ENCODE data around the gene IFIH1. TPM values are rescaled to one million over a fixed set of nuclear protein-coding genes. Genes with fewer than 3 reads are reported as not detected.

The IFIH1 gene
- total RNA-seq, 6 experiments from 2014 or later, result 0.83 to 2.1 (median 1.7) TPM

DNA sequence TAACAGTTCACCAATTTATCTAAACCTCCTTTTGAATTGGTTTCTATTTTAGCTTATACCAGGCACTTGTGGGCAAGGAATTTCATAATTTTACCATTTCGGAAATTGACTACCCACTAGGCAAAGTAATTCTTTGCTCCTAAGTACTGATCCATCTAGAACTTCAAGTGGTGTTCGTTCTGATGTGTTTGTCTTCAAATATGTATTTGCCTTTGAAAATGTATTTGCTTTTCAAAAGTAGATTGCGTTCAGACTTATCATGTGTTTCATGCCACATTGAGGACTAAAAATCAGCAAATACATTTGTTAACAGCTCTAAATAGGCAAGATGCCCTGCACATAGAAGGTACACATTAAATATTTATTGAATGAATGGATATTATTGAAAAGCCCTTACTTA lies 26.7 kb downstream of the IFIH1 start:
- H3K4me1 Mint-ChIP-seq (ENCODE audit: low read depth), result peaks cover 15% of the 10 kb centered on the region
- TF ChIP-seq, protein P1, sequence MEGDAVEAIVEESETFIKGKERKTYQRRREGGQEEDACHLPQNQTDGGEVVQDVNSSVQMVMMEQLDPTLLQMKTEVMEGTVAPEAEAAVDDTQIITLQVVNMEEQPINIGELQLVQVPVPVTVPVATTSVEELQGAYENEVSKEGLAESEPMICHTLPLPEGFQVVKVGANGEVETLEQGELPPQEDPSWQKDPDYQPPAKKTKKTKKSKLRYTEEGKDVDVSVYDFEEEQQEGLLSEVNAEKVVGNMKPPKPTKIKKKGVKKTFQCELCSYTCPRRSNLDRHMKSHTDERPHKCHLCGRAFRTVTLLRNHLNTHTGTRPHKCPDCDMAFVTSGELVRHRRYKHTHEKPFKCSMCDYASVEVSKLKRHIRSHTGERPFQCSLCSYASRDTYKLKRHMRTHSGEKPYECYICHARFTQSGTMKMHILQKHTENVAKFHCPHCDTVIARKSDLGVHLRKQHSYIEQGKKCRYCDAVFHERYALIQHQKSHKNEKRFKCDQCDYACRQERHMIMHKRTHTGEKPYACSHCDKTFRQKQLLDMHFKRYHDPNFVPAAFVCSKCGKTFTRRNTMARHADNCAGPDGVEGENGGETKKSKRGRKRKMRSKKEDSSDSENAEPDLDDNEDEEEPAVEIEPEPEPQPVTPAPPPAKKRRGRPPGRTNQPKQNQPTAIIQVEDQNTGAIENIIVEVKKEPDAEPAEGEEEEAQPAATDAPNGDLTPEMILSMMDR (IDR thresholded peaks at IDR 0.05), result no peak
- H3K27ac Mint-ChIP-seq, result no peak overlapping the region
- no peaks in the 10 kb centered on the region for H3K36me3 Mint-ChIP-seq (ENCODE audit: low read depth)
- H3K27me3 Mint-ChIP-seq (ENCODE audit: insufficient read depth), result no peaks in the 10 kb centered on the region
- DNase-seq, result no peak
- no peak overlapping the region for H3K4me3 Mint-ChIP-seq
- no peaks in the 10 kb centered on the region for H3K9me3 Mint-ChIP-seq

DNA sequence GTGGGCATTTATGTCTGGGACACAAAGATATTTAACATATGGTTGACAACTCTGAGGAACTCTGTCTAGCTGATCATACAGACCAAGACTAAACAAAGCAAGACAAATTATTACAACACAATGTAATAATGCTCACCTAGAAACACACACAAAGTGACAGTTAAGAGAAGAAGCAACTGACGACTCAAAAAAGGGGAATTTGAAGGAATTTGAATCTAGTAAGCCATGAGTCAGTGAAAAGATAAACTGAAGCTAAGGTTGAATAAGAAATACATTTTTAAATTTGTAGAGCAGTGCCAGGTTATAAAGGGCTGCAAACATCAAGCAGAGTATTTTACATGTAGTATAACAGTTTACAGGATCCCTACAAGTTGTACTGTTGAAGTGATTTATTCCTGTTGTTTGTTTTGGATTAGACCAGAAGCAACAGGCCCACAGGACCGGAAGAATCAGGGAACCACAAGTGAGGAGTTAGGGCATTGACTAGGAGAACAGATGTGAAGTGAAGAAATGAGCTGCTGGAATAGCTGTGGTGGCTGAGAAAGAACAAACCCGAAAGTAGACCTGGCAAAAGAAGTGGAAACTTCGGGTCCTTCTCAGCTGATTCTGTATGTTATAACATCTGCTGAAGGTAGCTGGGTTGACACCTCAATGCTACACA lies 35.6 kb downstream of the IFIH1 start:
- TF ChIP-seq, protein P1 (IDR thresholded peaks at IDR 0.05), result no peak
- H3K36me3 Mint-ChIP-seq (ENCODE audit: low read depth), result no peaks in the 10 kb centered on the region
- H3K4me1 Mint-ChIP-seq (ENCODE audit: low read depth), result peaks cover 15% of the 10 kb centered on the region
- H3K4me3 Mint-ChIP-seq, result no peak overlapping the region
- H3K9me3 Mint-ChIP-seq, result no peaks in the 10 kb centered on the region
- H3K27ac Mint-ChIP-seq, result peak overlapping the region; percentile 23; the same call in 1 of the 2 replicates
- H3K27me3 Mint-ChIP-seq (ENCODE audit: insufficient read depth), result 0 out of 2 replicates have a peak, but pooled peaks cover 1% of the 10 kb centered on the region
- DNase-seq, result no peak

DNA sequence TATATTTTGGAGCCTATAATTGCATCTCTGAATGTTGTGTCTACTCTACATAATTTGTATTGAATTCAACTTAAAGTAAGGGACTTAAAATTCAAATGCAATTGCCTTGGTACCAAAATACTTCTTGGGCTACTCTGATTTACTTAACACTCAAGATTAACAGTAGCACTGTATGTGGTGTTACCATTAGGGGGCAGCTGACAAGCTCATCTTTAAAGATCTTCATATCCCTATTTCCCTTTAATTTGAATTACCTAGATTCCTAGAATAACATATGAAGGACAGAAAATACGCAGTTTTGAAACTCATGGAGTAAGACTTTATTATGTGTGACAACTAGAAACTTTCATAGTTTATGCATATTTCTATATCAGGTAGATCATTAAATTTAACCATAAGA lies 37.8 kb downstream of the IFIH1 start:
- Mint-ChIP-seq H3K27ac (no peak overlapping the region), H3K36me3 (ENCODE audit: low read depth) (no peaks in the 10 kb centered on the region), H3K4me1 (ENCODE audit: low read depth) (peaks cover 15% of the 10 kb centered on the region), H3K27me3 (ENCODE audit: insufficient read depth) (no peaks in the 10 kb centered on the region), H3K4me3 (no peak overlapping the region), H3K9me3 (no peaks in the 10 kb centered on the region)
- no peak for DNase-seq
- TF ChIP-seq, protein P1 (IDR thresholded peaks at IDR 0.05), result no peak

DNA sequence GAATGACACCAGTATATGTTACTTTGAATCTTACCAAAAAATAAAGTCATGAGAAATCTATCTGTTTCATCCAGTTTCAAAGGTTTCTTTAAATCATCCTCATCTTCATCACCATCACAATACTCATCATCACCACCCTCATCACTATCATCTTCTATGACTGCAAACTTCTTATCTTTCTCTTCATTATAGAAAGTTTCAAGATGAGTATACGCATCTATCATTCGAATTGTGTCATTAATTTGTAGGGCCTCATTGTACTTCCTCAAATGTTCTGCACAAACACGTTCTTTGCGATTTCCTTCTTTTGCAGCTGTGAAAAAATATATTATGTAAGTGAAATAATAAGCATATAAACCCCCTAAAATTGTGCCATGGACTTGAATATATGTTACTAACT lies 41.1 kb downstream of the IFIH1 start:
- TF ChIP-seq, protein P1 (IDR thresholded peaks at IDR 0.05), result no peak
- no peak for DNase-seq
- Mint-ChIP-seq H3K36me3 (ENCODE audit: low read depth) (no peaks in the 10 kb centered on the region), H3K4me3 (no peak overlapping the region), H3K4me1 (ENCODE audit: low read depth) (peaks cover 4% of the 10 kb centered on the region), H3K27ac (no peak overlapping the region), H3K27me3 (ENCODE audit: insufficient read depth) (no peaks in the 10 kb centered on the region), H3K9me3 (no peaks in the 10 kb centered on the region)

DNA sequence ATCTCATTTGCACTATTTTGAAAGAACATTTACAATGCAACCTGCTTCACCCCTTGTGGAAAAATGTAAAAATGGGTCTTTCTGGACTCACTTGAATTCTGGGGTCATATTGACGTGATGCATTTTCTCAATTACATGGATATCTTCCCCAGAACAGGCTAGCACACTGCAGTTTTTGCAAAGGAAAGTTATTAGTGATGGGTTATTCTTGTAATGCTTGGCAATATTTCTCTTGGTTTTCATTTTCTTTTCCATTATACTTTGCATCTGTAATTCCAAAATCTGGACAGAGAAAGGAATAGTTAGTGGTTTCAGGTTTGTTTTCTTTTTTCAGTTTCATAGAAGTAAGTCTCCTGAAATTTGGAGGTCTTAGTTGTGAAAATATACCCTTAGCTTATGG lies 50.5 kb downstream of the IFIH1 start:
- H3K4me3 Mint-ChIP-seq, result no peak overlapping the region
- peaks cover 2% of the 10 kb centered on the region; the same call in 1 of the 2 replicates for H3K27me3 Mint-ChIP-seq (ENCODE audit: insufficient read depth)
- peaks cover 10% of the 10 kb centered on the region for H3K4me1 Mint-ChIP-seq (ENCODE audit: low read depth)
- DNase-seq, result no peak
- no peaks in the 10 kb centered on the region for H3K36me3 Mint-ChIP-seq (ENCODE audit: low read depth)
- TF ChIP-seq, protein P1 (IDR thresholded peaks at IDR 0.05), result no peak
- H3K27ac Mint-ChIP-seq, result no peak overlapping the region
- no peaks in the 10 kb centered on the region for H3K9me3 Mint-ChIP-seq
